Neuronal stem cell (in vitro differentiated cells): ENCODE measurements around the gene CALCB.
A peak's percentile ranks its signal among the peaks of the same experiment; 100 is the strongest.

Experiments used
- DNase-seq: peaks from one replicate; pipeline ENCODE4 v3.0.0-alpha.2; 2013; ENCODE audit warnings: low spot score
- H2AFZ ChIP-seq: one replicate; pipeline ENCODE4 v1.6.1; 2013; ENCODE audit warnings: mild to moderate bottlenecking, low read length, inconsistent platforms
- H2AK5ac ChIP-seq: 2 replicates; pipeline ENCODE4 v1.6.1; 2013; ENCODE audit warnings: low read depth, mild to moderate bottlenecking, inconsistent platforms, low read length, moderate library complexity, mixed read lengths
- H2BK120ac ChIP-seq: 2 replicates; pipeline ENCODE4 v1.6.1; 2013; ENCODE audit warnings: low read depth, mild to moderate bottlenecking, inconsistent platforms, low read length, moderate library complexity, mixed read lengths
- H2BK12ac ChIP-seq: one replicate; pipeline ENCODE4 v1.6.1; 2013; ENCODE audit warnings: low read length, inconsistent platforms
- H2BK15ac ChIP-seq: 2 replicates; pipeline ENCODE4 v1.6.1; 2013; ENCODE audit warnings: mild to moderate bottlenecking, low read length, inconsistent platforms, mixed read lengths
- H2BK5ac ChIP-seq: one replicate; pipeline ENCODE4 v1.6.1; 2013; ENCODE audit warnings: inconsistent platforms, mild to moderate bottlenecking, low read length, moderate library complexity
- H3K14ac ChIP-seq: one replicate; pipeline ENCODE4 v1.6.1; 2013; ENCODE audit warnings: low read length, inconsistent platforms
- H3K18ac ChIP-seq: 2 replicates; pipeline ENCODE4 v1.6.1; 2013; ENCODE audit warnings: low read length, inconsistent platforms
- H3K23ac ChIP-seq: 2 replicates; pipeline ENCODE4 v1.6.1; 2013; ENCODE audit warnings: low read depth, mild to moderate bottlenecking, mixed read lengths, low read length, inconsistent platforms; ENCODE audit not compliant: poor library complexity
- H3K27ac ChIP-seq: replicated peaks from 3 replicates; pipeline ENCODE4 v1.5.1; 2013; ENCODE audit warnings: low read length, inconsistent platforms
- H3K27me3 ChIP-seq, 3 experiments: 2 replicates each; pipeline ENCODE4 v1.6.1; 2013; ENCODE audit warnings: low read length in 3 of 3, mild to moderate bottlenecking in 2 of 3, inconsistent platforms in 1 of 3, low read depth in 1 of 3, mixed read lengths in 1 of 3, moderate library complexity in 1 of 3; ENCODE audit not compliant: control insufficient read depth in 3 of 3, insufficient read depth in 3 of 3
- H3K36me3 ChIP-seq, 2 donors: replicated peaks in 1 of 2; 2 replicates each; pipeline ENCODE4 v1.6.1; 2013; ENCODE audit warnings: low read length in 2 of 2; ENCODE audit not compliant: control insufficient read depth in 2 of 2, insufficient read depth in 2 of 2
- H3K4ac ChIP-seq: 2 replicates; pipeline ENCODE4 v1.6.1; 2013; ENCODE audit warnings: inconsistent platforms, mild to moderate bottlenecking, low read length, moderate library complexity
- H3K4me1 ChIP-seq, 2 donors: 1 replicate in 1 of 2; 2 replicates in 1 of 2; pipeline ENCODE4 v1.6.1; 2013; ENCODE audit warnings: low read length in 2 of 2, low read depth in 1 of 2; ENCODE audit not compliant: control insufficient read depth in 2 of 2, insufficient read depth in 1 of 2
- H3K4me2 ChIP-seq: one replicate; pipeline ENCODE4 v1.6.1; 2013; ENCODE audit warnings: mild to moderate bottlenecking, low read length, inconsistent platforms; ENCODE audit not compliant: insufficient read depth, poor library complexity, severe bottlenecking
- H3K4me3 ChIP-seq, 2 donors: 2 replicates each; pipeline ENCODE4 v1.5.1; 2013; ENCODE audit warnings: low read length in 2 of 2, mild to moderate bottlenecking in 2 of 2, inconsistent platforms in 1 of 2, moderate library complexity in 1 of 2
- H3K79me1 ChIP-seq: one replicate; pipeline ENCODE4 v1.6.1; 2013; ENCODE audit warnings: low read depth, mild to moderate bottlenecking, inconsistent platforms, low read length, moderate library complexity
- H3K9ac ChIP-seq: one replicate; pipeline ENCODE4 v1.6.1; 2013; ENCODE audit warnings: mild to moderate bottlenecking, low read depth, low read length, inconsistent platforms; ENCODE audit not compliant: poor library complexity
- H3K9me3 ChIP-seq, 2 donors: replicated peaks in 1 of 2; 2 replicates each; pipeline versions ENCODE3 to v1.6.1; 2013; ENCODE audit warnings: low read length in 2 of 2, mild to moderate bottlenecking in 2 of 2, inconsistent platforms in 1 of 2, low read depth in 1 of 2, mixed read lengths in 1 of 2, moderate library complexity in 1 of 2; ENCODE audit not compliant: control insufficient read depth in 2 of 2, insufficient read depth in 1 of 2
- H4K8ac ChIP-seq: one replicate; pipeline ENCODE4 v1.6.1; 2013; ENCODE audit warnings: low read depth, mild to moderate bottlenecking, inconsistent platforms, low read length, moderate library complexity
- H4K91ac ChIP-seq: one replicate; pipeline ENCODE4 v1.6.1; 2013; ENCODE audit warnings: low read length, low read depth, mild to moderate bottlenecking, inconsistent platforms; ENCODE audit not compliant: poor library complexity
- WGBS, 2 donors: extraction: QIAGEN DNeasy Blood & Tissue Kit; methylation state at CpG; one replicate each; pipeline ENCODE4 v1.1.7; 2013; ENCODE audit warnings: missing lambda C conversion rate in 2 of 2, mixed read lengths in 1 of 2; ENCODE audit not compliant: insufficient read length in 2 of 2, insufficient replicate concordance in 1 of 2; ENCODE audit errors: extremely low coverage in 2 of 2; 5-methylcytosine and 5-hydroxymethylcytosine counted together

CALCB gene

DNA sequence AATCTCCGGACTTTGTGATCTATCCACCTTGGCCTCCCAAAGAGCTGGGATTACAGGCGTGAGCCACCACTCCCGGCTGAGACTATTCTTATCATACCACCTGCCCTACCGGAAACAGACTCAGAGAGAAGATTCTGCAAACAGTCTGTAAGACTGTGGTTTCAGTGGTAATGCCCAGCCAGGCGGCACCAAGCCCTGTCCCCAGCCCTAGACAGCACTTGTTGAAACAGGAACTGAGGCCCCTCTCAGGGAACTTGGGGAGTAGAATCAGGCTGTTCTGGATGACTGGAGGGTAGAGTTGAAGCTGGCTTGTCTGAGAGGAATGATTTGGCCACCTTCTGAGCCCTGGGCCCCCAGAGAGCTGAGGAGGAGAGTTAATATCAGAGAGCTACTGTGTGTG lies 40.0 kb downstream of the CALCB start:
- Histone ChIP-seq H3K18ac (no peak overlapping the region), H3K9me3 (no peaks in the 10 kb centered on the region), H2BK12ac (no peak overlapping the region), H3K36me3 (no peaks in the 10 kb centered on the region), H3K9ac (no peak overlapping the region), H3K79me1 (no peaks in the 10 kb centered on the region), H2BK15ac (no peak overlapping the region), H4K91ac (no peak overlapping the region), H2AFZ (no peak overlapping the region), H4K8ac (no peak overlapping the region), H3K27me3 (peaks cover 0 to 25% (median 13%) of the 10 kb centered on the region in 3 experiments), H3K27ac (no peak overlapping the region), H3K14ac (no peak overlapping the region), H3K4me1 (peaks cover 0 to 7% of the 10 kb centered on the region in 2 donors), H3K4ac (no peak overlapping the region), H3K4me3 (no peak overlapping the region), H3K4me2 (no peak overlapping the region), H2AK5ac (no peak overlapping the region), H3K23ac (no peak overlapping the region), H2BK120ac (no peak overlapping the region), H2BK5ac (no peak overlapping the region)
- WGBS, 2 donors = no CpG with 5 or more reads among the region's 5 CpGs
- DNase-seq = no peak

DNA sequence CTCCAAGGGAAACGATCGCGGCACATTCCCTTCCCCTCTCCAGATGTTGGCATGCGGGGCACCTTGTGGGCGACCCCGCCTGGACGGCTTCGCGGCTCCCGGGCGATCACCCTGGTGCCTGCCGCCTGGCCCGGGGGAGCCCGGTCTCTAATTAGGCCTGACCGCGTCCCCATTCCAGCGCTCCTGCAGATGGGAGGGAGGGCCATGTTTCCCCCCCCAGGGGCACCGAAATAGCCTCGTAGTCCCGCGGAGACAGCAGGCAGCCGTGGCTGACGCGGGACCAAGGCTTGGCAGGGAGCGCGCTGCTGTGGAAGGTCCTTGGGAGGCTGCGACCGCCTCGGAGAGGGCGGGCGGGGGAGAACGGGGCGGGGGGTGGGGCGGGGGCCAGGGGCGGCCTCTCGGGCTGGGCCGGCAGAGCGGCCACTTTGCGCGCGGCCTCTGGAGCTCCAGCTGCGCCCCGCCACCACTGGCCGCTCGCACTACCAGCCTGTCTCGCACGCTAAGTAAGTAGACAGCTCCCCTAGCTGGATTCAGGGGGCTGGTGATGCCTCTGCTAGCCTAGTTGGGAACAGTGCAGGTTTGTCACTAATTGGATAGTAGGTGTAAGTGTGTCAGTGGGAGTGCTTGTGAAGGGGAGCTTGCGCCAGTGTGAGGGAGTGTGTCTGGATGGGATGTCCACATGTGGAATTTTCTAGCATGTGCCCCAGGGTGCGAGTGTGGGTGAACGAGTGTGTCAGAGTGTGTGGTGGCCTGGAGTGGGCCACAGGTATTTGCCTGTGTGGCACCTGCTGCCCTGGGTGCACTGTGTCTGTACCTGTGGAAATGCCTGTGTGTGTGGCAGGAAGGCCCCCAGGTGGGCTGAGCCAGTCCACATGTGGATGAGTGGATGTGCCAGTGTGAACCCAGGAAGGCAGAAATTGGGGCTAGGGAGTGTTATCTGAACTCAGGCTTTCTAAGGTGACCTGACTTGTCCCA lies 41.4 kb downstream of the CALCB start, which contains the start of gene INSC:
TSS of gene INSC (plus strand) at position 423 of the 975 bp plus-strand sequence. CDS start 34,252 bp downstream, outside the sequence.
- Histone ChIP-seq H3K27ac (no peak within 1 kb of the TSS), H3K4me3 (peak within 1 kb of the TSS in 1 of 2 donors; percentile 80), H2AK5ac (no peak within 1 kb of the TSS), H2BK12ac (peak within 1 kb of the TSS; percentile 16), H2BK5ac (no peak within 1 kb of the TSS), H3K23ac (no peak within 1 kb of the TSS), H3K27me3 (peaks cover 0 to 25% (median 13%) of the 10 kb centered on the region in 3 experiments), H3K9ac (peak within 1 kb of the TSS; percentile 71), H3K9me3 (no peaks in the 10 kb centered on the region), H2BK15ac (peak within 1 kb of the TSS; percentile 32), H3K4me2 (peak within 1 kb of the TSS; percentile 71), H4K91ac (no peak within 1 kb of the TSS), H3K4ac (no peak within 1 kb of the TSS), H2BK120ac (no peak within 1 kb of the TSS), H3K18ac (peak within 1 kb of the TSS; percentile 94), H2AFZ (peak within 1 kb of the TSS; percentile 80), H3K79me1 (no peaks in the 10 kb centered on the region), H3K4me1 (peaks cover 0 to 7% of the 10 kb centered on the region in 2 donors), H4K8ac (no peak within 1 kb of the TSS), H3K14ac (peak within 1 kb of the TSS; percentile 47), H3K36me3 (no peaks in the 10 kb centered on the region)
- peak; percentile 29 for DNase-seq
- WGBS, 2 donors = no CpG with 5 or more reads among the region's 50 CpGs

DNA sequence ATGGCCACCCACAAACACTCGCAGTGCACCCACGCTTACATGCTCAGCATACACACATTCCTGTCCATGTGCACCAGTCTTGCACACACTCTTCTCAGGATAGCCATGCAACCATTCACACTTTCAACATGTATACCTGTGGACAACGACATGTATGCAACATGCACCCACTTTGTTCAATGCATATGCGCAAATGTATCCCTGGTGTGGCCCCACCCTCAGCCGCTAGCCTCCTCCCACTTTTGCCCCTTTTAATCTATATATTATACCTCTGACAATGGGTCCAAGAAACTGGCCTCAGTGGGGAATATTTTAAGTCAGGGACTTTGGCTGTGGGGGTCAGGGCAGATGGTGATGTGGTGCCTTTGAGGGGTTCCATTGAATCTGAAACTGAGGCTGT lies 42.3 kb downstream of the CALCB start:
- Histone ChIP-seq H4K91ac (no peak overlapping the region), H3K18ac (no peak overlapping the region), H3K27ac (no peak overlapping the region), H3K23ac (no peak overlapping the region), H2AFZ (no peak overlapping the region), H2BK12ac (no peak overlapping the region), H3K36me3 (no peaks in the 10 kb centered on the region), H4K8ac (no peak overlapping the region), H2BK120ac (no peak overlapping the region), H3K27me3 (peaks cover 0 to 25% (median 13%) of the 10 kb centered on the region in 3 experiments), H3K4me3 (no peak overlapping the region), H3K14ac (no peak overlapping the region), H3K4me1 (peaks cover 0 to 7% of the 10 kb centered on the region in 2 donors), H3K4ac (no peak overlapping the region), H2AK5ac (no peak overlapping the region), H2BK15ac (no peak overlapping the region), H3K9ac (no peak overlapping the region), H3K79me1 (no peaks in the 10 kb centered on the region), H3K9me3 (no peaks in the 10 kb centered on the region), H3K4me2 (no peak overlapping the region), H2BK5ac (no peak overlapping the region)
- no peak for DNase-seq
- no CpG with 5 or more reads among the region's 5 CpGs for WGBS, 2 donors

DNA sequence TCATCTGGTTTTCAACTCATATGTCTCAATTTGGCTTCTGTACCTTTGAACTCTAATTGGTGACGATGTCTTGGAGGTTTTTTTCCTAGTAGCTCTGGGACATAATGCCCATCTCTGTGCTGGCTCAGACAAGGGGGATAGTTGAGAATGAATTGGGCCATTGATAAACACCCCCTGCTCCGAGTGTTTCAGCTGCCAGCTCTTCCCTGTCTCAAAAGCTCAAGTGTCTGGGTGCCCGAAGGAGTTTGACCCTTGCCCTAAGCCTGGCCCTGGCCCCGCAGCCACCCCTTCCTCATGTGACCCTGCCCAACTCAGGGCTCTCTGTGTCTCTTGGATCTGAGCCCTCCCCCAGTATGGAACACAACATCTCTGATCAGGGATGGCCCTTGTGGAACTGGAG lies 44.4 kb downstream of the CALCB start:
- Histone ChIP-seq H3K9ac (no peak overlapping the region), H3K36me3 (no peaks in the 10 kb centered on the region), H3K4ac (no peak overlapping the region), H3K4me2 (no peak overlapping the region), H4K91ac (no peak overlapping the region), H2BK15ac (no peak overlapping the region), H3K4me1 (peaks cover 0 to 7% of the 10 kb centered on the region in 2 donors), H3K27me3 (peaks cover 0 to 25% (median 13%) of the 10 kb centered on the region in 3 experiments), H2BK12ac (no peak overlapping the region), H3K27ac (no peak overlapping the region), H3K23ac (no peak overlapping the region), H3K18ac (peak overlapping the region; percentile 16), H3K79me1 (no peaks in the 10 kb centered on the region), H3K4me3 (no peak overlapping the region), H2AK5ac (peak overlapping the region; percentile 66), H3K9me3 (no peaks in the 10 kb centered on the region), H2BK120ac (no peak overlapping the region), H2AFZ (no peak overlapping the region), H4K8ac (no peak overlapping the region), H3K14ac (no peak overlapping the region), H2BK5ac (no peak overlapping the region)
- no CpG with 5 or more reads among the region's 4 CpGs for WGBS, 2 donors
- no peak for DNase-seq
